Heart left ventricle (tissue), 13 donors: Measurements from ENCODE around the gene SLC22A14.

Experiments
- CTCF ChIP-seq, 12 donors: fragments of 200-600 bp; sonication (generic) in 4 of 12; IDR thresholded peaks; one replicate each; pipeline versions ENCODE4 v1.5.0 to v1.8.0; 2018 to 2022; ENCODE audit warnings: antibody characterized with exemption in 12 of 12, mild to moderate bottlenecking in 5 of 12
- POLR2A ChIP-seq, 2 donors: fragments of 450-650 bp; IDR thresholded peaks; one replicate each; pipeline ENCODE4 v1.6.1; 2017; ENCODE audit warnings: antibody characterized with exemption in 2 of 2, mild to moderate bottlenecking in 2 of 2, moderate library complexity in 2 of 2
- donor health status: ischemic (EF 13 %, LVEDD 7.1; RV severe dilation, severe dysfunction).
- donor health status: DM: no; HTN: yes; CAD: no.
- donor health status: DM: no; HTN: no; CAD: no.
- donor health status: ischemic (EF 25% LVEDD 6.9; RV normal size, moderate dysfunction).
- donor health status: ischemic (EF 25% LVEDD 5.7; RV mildly dilated, moderate dysfunction).
- donor health status: ischemic (EF 35%, LVEDD 5.7; RV mildly dilated, moderate dysfunction).
- donor health status: nonischemic (EF 11% LVEDD 7.7; RV severe dilation, severe dysfunction).
- donor health status: DM: yes; HTN: yes; CAD: no.
- donor health status: PGD.
- donor health status: ischemic (EF 29% LVEDD 5.4; RV normal size, mild dysfunction).
- donor health status: nonischemic (EF 23%, LVEDD 6.1; RV moderate dilation, normal function).

- TF ChIP-seq CTCF (IDR thresholded peaks at IDR 0.05) (no peak), POLR2A (IDR thresholded peaks at IDR 0.05) (no peak)
Measured at GRCh38 chr3:38255627-38256026, 26.5 kb upstream of the SLC22A14 start.
